IMR-90 (cell line): ENCODE measurements around the gene NOXA1. TPM values are rescaled to one million over a fixed set of nuclear protein-coding genes. Genes with fewer than 3 reads are reported as not detected.

Experiments
- ATAC-seq: fragments of 200-7000 bp; cut with Tn5 transposase; 2 replicates; pipeline ENCODE4 v1.9.1; 2020; ENCODE audit warnings: low read depth, mild to moderate bottlenecking, moderate library complexity
- BruUV-seq: library from RNA; stranded (reverse); fragments of 400-500 nt; replicated peaks from 2 replicates; lab custom pipeline; 2021; lab: Mats Ljungman, UMichigan
- CTCF ChIA-PET: fragments of 300-600 bp; formaldehyde crosslinking; extraction: SDS; loops from one replicate; lab custom pipeline; 2021; ENCODE audit warnings: antibody characterized with exemption; lab: Yijun Ruan, JAX
- POLR2A ChIA-PET: fragments of 300-600 bp; sonication (Branson Sonifier 250); formaldehyde crosslinking; loops from one replicate; lab custom pipeline; 2022; ENCODE audit warnings: antibody characterized with exemption; ENCODE audit not compliant: unreplicated experiment; lab: Charles Lee
- DNase-seq: peaks from one replicate; pipeline ENCODE4 v3.0.0; 2013
- H2AFZ ChIP-seq: replicated peaks from 2 replicates; pipeline ENCODE3; 2013; ENCODE audit warnings: low read length, mild to moderate bottlenecking; ENCODE audit not compliant: poor library complexity
- H2AK5ac ChIP-seq: 2 replicates; pipeline ENCODE4 v1.6.1; 2013; ENCODE audit warnings: low read depth, low read length, inconsistent platforms
- H2AK9ac ChIP-seq: replicated peaks from 2 replicates; pipeline ENCODE3; 2013; ENCODE audit warnings: mild to moderate bottlenecking, low read depth, low read length, moderate library complexity; ENCODE audit not compliant: poor library complexity
- H2BK120ac ChIP-seq: 2 replicates; pipeline ENCODE4 v1.6.1; 2013; ENCODE audit warnings: low read depth, low read length, inconsistent platforms
- H2BK15ac ChIP-seq: 3 replicates; pipeline ENCODE4 v1.6.1; 2013; ENCODE audit warnings: low read depth, low read length, inconsistent platforms
- H2BK20ac ChIP-seq: 2 replicates; pipeline ENCODE4 v1.6.1; 2013; ENCODE audit warnings: low read depth, mild to moderate bottlenecking, inconsistent platforms, low read length, moderate library complexity
- H2BK5ac ChIP-seq: 2 replicates; pipeline ENCODE4 v1.6.1; 2013; ENCODE audit warnings: mild to moderate bottlenecking, low read depth, low read length, inconsistent platforms; ENCODE audit not compliant: poor library complexity, severe bottlenecking
- H3K14ac ChIP-seq: replicated peaks from 2 replicates; pipeline ENCODE4 v1.6.1; 2013; ENCODE audit warnings: low read depth, low read length, inconsistent platforms
- H3K18ac ChIP-seq: 2 replicates; pipeline ENCODE4 v1.6.1; 2013; ENCODE audit warnings: low read depth, low read length, control low read depth
- H3K23ac ChIP-seq: 2 replicates; pipeline ENCODE4 v1.6.1; 2013; ENCODE audit warnings: low read depth, low read length, inconsistent platforms
- H3K27ac ChIP-seq: 2 replicates; pipeline ENCODE4 v1.5.1; 2013; ENCODE audit warnings: mild to moderate bottlenecking, control low read depth, low read length; ENCODE audit not compliant: insufficient read depth
- H3K27me3 ChIP-seq: 2 replicates; pipeline ENCODE4 v1.6.1; 2013; ENCODE audit warnings: low read length; ENCODE audit not compliant: control insufficient read depth, insufficient read depth
- H3K36me3 ChIP-seq: 2 replicates; pipeline ENCODE4 v1.6.1; 2013; ENCODE audit warnings: low read length, mixed read lengths; ENCODE audit not compliant: control insufficient read depth, insufficient read depth
- H3K4ac ChIP-seq: 2 replicates; pipeline ENCODE4 v1.6.1; 2013; ENCODE audit warnings: low read depth, low read length, inconsistent platforms
- H3K4me1 ChIP-seq: 2 replicates; pipeline ENCODE4 v1.6.1; 2013; ENCODE audit warnings: low read length, mixed read lengths; ENCODE audit not compliant: control insufficient read depth, insufficient read depth
- H3K4me2 ChIP-seq: 2 replicates; pipeline ENCODE4 v1.6.1; 2013; ENCODE audit warnings: low read depth, mild to moderate bottlenecking, control low read depth, low read length, moderate library complexity
- H3K4me3 ChIP-seq: 2 replicates; pipeline ENCODE4 v1.5.1; 2013; ENCODE audit warnings: low read depth, mild to moderate bottlenecking, control low read depth, low read length, moderate library complexity; ENCODE audit not compliant: insufficient read depth
- H3K56ac ChIP-seq: 2 replicates; pipeline ENCODE4 v1.6.1; 2013; ENCODE audit warnings: low read length, inconsistent platforms; ENCODE audit not compliant: insufficient read depth; ENCODE audit errors: extremely low read depth
- H3K79me1 ChIP-seq, 2 experiments: 2 replicates each; pipeline ENCODE4 v1.6.1; 2013; ENCODE audit warnings: low read length in 2 of 2, inconsistent platforms in 1 of 2, low read depth in 1 of 2
- H3K9ac ChIP-seq: 2 replicates; pipeline ENCODE4 v1.6.1; 2013; ENCODE audit warnings: low read depth, low read length, control low read depth
- H3K9me1 ChIP-seq: 2 replicates; pipeline ENCODE4 v1.6.1; 2013; ENCODE audit warnings: low read length, inconsistent platforms; ENCODE audit not compliant: insufficient read depth
- H3K9me3 ChIP-seq: 2 replicates; pipeline ENCODE4 v1.6.1; 2013; ENCODE audit warnings: low read length; ENCODE audit not compliant: control insufficient read depth, insufficient read depth
- H4K20me1 ChIP-seq: 2 replicates; pipeline ENCODE4 v1.6.1; 2013; ENCODE audit warnings: low read length, inconsistent platforms; ENCODE audit not compliant: insufficient read depth
- H4K5ac ChIP-seq: 2 replicates; pipeline ENCODE4 v1.6.1; 2013; ENCODE audit warnings: mild to moderate bottlenecking, low read depth, low read length, control low read depth
- H4K8ac ChIP-seq, 2 experiments: 2 replicates each; pipeline ENCODE4 v1.6.1; 2013; ENCODE audit warnings: low read depth in 2 of 2, low read length in 2 of 2, control low read depth in 1 of 2, inconsistent platforms in 1 of 2
- H4K91ac ChIP-seq: 2 replicates; pipeline ENCODE4 v1.6.1; 2013; ENCODE audit warnings: low read depth, low read length, inconsistent platforms; ENCODE audit not compliant: insufficient read depth
- BHLHE40 ChIP-seq: fragments of 150-350 bp; IDR thresholded peaks from 2 replicates; pipeline ENCODE4 v1.6.1; 2016; ENCODE audit warnings: mild to moderate bottlenecking, low read depth, low read length
- CEBPB ChIP-seq: IDR thresholded peaks from 2 replicates; pipeline ENCODE4 v1.6.1; 2012; ENCODE audit warnings: low read depth, low read length, improper control_type of control experiment
- CHD1 ChIP-seq: IDR thresholded peaks from 2 replicates; pipeline ENCODE4 v1.6.1; 2012; ENCODE audit warnings: low read depth, low read length, improper control_type of control experiment
- CTCF ChIP-seq: conservative IDR thresholded peaks from 2 replicates; pipeline ENCODE4 v1.5.1; 2012; ENCODE audit warnings: mild to moderate bottlenecking, low read depth, low read length, improper control_type of control experiment
- ELK1 ChIP-seq: fragments of 150-350 bp; IDR thresholded peaks from 2 replicates; pipeline ENCODE4 v1.6.1; 2016; ENCODE audit warnings: low read depth, mild to moderate bottlenecking, low read length, moderate library complexity, borderline replicate concordance
- FOS ChIP-seq: fragments of 150-350 bp; IDR thresholded peaks from 2 replicates; pipeline ENCODE4 v1.6.1; 2016; ENCODE audit warnings: low read depth, low read length
- MAFK ChIP-seq: IDR thresholded peaks from 2 replicates; pipeline ENCODE4 v1.6.1; 2012; ENCODE audit warnings: low read depth, low read length, improper control_type of control experiment
- MAZ ChIP-seq: IDR thresholded peaks from 2 replicates; pipeline ENCODE4 v1.6.1; 2012; ENCODE audit warnings: low read depth, mild to moderate bottlenecking, low read length, improper control_type of control experiment, moderate library complexity, borderline replicate concordance
- MXI1 ChIP-seq: IDR thresholded peaks from 2 replicates; pipeline ENCODE4 v1.6.1; 2012; ENCODE audit warnings: low read depth, mild to moderate bottlenecking, low read length, moderate library complexity, borderline replicate concordance
- NFE2L2 ChIP-seq: fragments of 150-350 bp; IDR thresholded peaks from 2 replicates; pipeline ENCODE4 v1.6.1; 2016; ENCODE audit warnings: low read depth, mild to moderate bottlenecking, low read length
- POLR2A ChIP-seq: IDR thresholded peaks from 2 replicates; pipeline ENCODE4 v1.6.1; 2012; ENCODE audit warnings: mild to moderate bottlenecking, low read depth, low read length
- RAD21 ChIP-seq: IDR thresholded peaks from 2 replicates; pipeline ENCODE4 v1.6.1; 2012; ENCODE audit warnings: low read length, improper control_type of control experiment
- RCOR1 ChIP-seq: IDR thresholded peaks from 2 replicates; pipeline ENCODE4 v1.6.1; 2012; ENCODE audit warnings: mild to moderate bottlenecking, low read length, improper control_type of control experiment; ENCODE audit not compliant: insufficient replicate concordance
- RFX5 ChIP-seq: IDR thresholded peaks from 2 replicates; pipeline ENCODE4 v1.8.0; 2012; ENCODE audit warnings: low read depth, mild to moderate bottlenecking, low read length, moderate library complexity
- SMC3 ChIP-seq: fragments of 150-350 bp; IDR thresholded peaks from 2 replicates; pipeline ENCODE4 v1.6.1; 2016; ENCODE audit warnings: low read depth, mild to moderate bottlenecking, antibody characterized with exemption, low read length, moderate library complexity
- WGBS, 2 experiments: methylation state at CpG; one replicate each; pipeline versions ENCODE4 v1.1.5 to v1.1.7; 2013; ENCODE audit warnings: missing lambda C conversion rate in 2 of 2; ENCODE audit not compliant: insufficient read length in 1 of 2; ENCODE audit errors: extremely low coverage in 2 of 2; 5-methylcytosine and 5-hydroxymethylcytosine counted together
- dilution Hi-C: fragments of 300-500 bp; cut with HindIII; formaldehyde crosslinking; loops from one replicate; pipeline ENCODE4 v1.14.3; 2018; ENCODE audit warnings: low sequenced_read_pairs; ENCODE audit not compliant: unreplicated experiment
- in situ Hi-C: fragments of 300-500 bp; cut with MboI; formaldehyde crosslinking; loops from 3 replicates; pipeline ENCODE4 v1.14.3; 2019; ENCODE audit warnings: low sequenced_read_pairs, inconsistent platforms, mixed read lengths
- intact Hi-C: fragments of 100-400 bp; cut with micrococcal nuclease; formaldehyde crosslinking; loops from 2 replicates; pipeline ENCODE4 v1.10.0; 2022
- polyA plus RNA-seq, 3 experiments: library from polyadenylated mRNA; depleted of rRNA; stranded (reverse); fragments of >200 nt; gene quantifications; 2 replicates each; pipeline ENCODE4 v1.2.3, GENCODE V29; 2012; ENCODE audit warnings: low replicate concordance in 1 of 3
- total RNA-seq: library from RNA; depleted of rRNA; stranded (reverse); fragments of >200 nt; gene quantifications from 2 replicates; pipeline ENCODE4 v1.2.3, GENCODE V29; 2012
- TF ChIP-seq, protein P1 (sequence below): fragments of 150-350 bp; IDR thresholded peaks from 2 replicates; pipeline ENCODE4 v1.6.1; 2017; ENCODE audit warnings: mild to moderate bottlenecking, antibody characterized with exemption, low read length, low read depth

Gene NOXA1
- total and polyA plus RNA-seq, 2 of the 4 experiments (the other 2 are of a cell fraction): 0.17 TPM; not detected in 1

GRCh38 chr9:137389428-137389746 lies 33.8 kb upstream of the NOXA1 start:
- Histone ChIP-seq H3K4me2 (no peak overlapping the region), H4K91ac (no peak overlapping the region), H3K9me3 (no peaks in the 10 kb centered on the region), H4K8ac (no peak overlapping the region), H3K4me1 (peaks cover 5% of the 10 kb centered on the region; the same call in 1 of the 2 replicates), H3K27ac (no peak overlapping the region), H4K5ac (no peak overlapping the region), H3K56ac (no peak overlapping the region), H3K23ac (no peak overlapping the region), H3K36me3 (peaks cover 4% of the 10 kb centered on the region; the same call in 1 of the 2 replicates), H2BK15ac (no peak overlapping the region), H2AFZ (peak overlapping the region; percentile 21), H2AK9ac (no peak overlapping the region), H3K9ac (no peak overlapping the region), H2BK120ac (no peak overlapping the region), H3K9me1 (no peaks in the 10 kb centered on the region; the same call in 1 of the 2 replicates), H2AK5ac (no peak overlapping the region), H3K4ac (no peak overlapping the region), H3K4me3 (no peak overlapping the region), H3K18ac (no peak overlapping the region), H4K20me1 (peaks cover 3% of the 10 kb centered on the region; the same call in 1 of the 2 replicates), H3K27me3 (no peaks in the 10 kb centered on the region), H2BK5ac (no peak overlapping the region), H3K14ac (no peak overlapping the region), H2BK20ac (no peak overlapping the region), H3K79me1 (no peaks in the 10 kb centered on the region)
- DNase-seq (no peak), ATAC-seq (no peak)
- no CpG with 5 or more reads among the region's 13 CpGs for WGBS, 2 experiments
- intact Hi-C loops: no loop called here
- dilution Hi-C loops: no loop called here
- no peak for TF ChIP-seq RFX5
- TF ChIP-seq MXI1: no peak
- no peak for TF ChIP-seq CEBPB
- TF ChIP-seq RAD21: no peak
- no peak for TF ChIP-seq FOS
- TF ChIP-seq BHLHE40: no peak
- TF ChIP-seq ELK1: no peak
- TF ChIP-seq MAFK: no peak
- no peak for TF ChIP-seq NFE2L2
- TF ChIP-seq, protein P1, sequence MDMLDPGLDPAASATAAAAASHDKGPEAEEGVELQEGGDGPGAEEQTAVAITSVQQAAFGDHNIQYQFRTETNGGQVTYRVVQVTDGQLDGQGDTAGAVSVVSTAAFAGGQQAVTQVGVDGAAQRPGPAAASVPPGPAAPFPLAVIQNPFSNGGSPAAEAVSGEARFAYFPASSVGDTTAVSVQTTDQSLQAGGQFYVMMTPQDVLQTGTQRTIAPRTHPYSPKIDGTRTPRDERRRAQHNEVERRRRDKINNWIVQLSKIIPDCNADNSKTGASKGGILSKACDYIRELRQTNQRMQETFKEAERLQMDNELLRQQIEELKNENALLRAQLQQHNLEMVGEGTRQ: no peak
- no peak for TF ChIP-seq SMC3
- no peak for TF ChIP-seq POLR2A
- TF ChIP-seq RCOR1: no peak
- no peak for TF ChIP-seq MAZ
- TF ChIP-seq CTCF: no peak
- TF ChIP-seq CHD1: no peak
- CTCF ChIA-PET: no interaction called here
- POLR2A ChIA-PET: no interaction called here
- in situ Hi-C loops: no loop called here
- BruUV-seq: no TSS peak
